ENCODE results near the gene MYH16. TPM values are rescaled to one million over a fixed set of nuclear protein-coding genes. Genes with fewer than 3 reads are reported as not detected.

The MYH16 gene
- total and polyA plus RNA-seq, 12 donors = 0.03 to 0.28 TPM; not detected in 10

- no peak for TF ChIP-seq POLR2A (IDR thresholded peaks at IDR 0.05)
- H3K9me3 ChIP-seq (replicated peaks in 1 of 3) = no peaks in the 10 kb centered on the region
- no peaks in the 10 kb centered on the region for H3K27me3 ChIP-seq
- intact Hi-C loops (cut with DNase I) = no loop called here
- H3K4me3 ChIP-seq = no peak overlapping the region
- no peaks in the 10 kb centered on the region for H3K4me1 ChIP-seq (replicated peaks in 1 of 2)
- no peaks in the 10 kb centered on the region for H3K36me3 ChIP-seq (replicated peaks in 1 of 2)
- no peak overlapping the region for H3K27ac ChIP-seq
- 71 to 83% (median 73%) methylated on average over 8 to 10 of the region's 10 CpGs for WGBS, 4 donors
- no peak for DNase-seq
These were observed 24.1 kb upstream of the MYH16 start for GRCh38 chr7:99248391-99249095.

DNA sequence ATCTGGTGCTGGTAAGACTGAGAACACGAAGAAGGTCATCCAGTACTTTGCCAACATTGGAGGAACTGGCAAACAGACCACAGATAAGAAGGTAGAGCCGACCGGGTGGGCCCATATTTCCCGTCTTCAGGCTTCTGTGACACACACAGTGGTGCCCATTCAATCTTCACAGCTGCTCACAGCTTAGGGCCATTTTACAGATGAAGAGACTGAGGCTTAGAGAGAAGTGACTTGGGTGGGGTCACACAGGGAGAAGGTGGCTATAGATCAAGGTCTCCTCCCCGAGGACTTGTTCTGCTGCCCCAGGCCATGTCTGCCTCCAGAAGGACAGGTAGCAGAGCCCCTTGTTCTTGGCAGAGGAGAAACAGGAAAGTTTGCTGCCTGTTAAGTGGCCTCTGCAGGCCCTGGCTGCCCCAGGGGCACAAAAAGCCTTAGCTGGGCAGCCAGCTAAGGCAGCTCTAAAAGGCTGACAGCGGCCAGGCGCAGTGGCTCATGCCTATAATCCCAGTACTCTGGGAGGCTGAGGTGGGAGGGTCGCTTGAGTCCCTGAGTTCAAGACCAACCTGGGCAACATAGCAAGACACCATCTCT lies 22.6 kb upstream of the MYH16 start:
- H3K27ac ChIP-seq = no peak overlapping the region
- intact Hi-C loops (cut with DNase I) = no loop called here
- WGBS, 4 donors = 75 to 87% (median 81%) methylated on average over 6 to 8 of the region's 8 CpGs
- no peak overlapping the region for H3K4me3 ChIP-seq
- DNase-seq = no peak
- no peaks in the 10 kb centered on the region for H3K27me3 ChIP-seq
- H3K36me3 ChIP-seq (replicated peaks in 1 of 2) = no peaks in the 10 kb centered on the region
- no peaks in the 10 kb centered on the region for H3K9me3 ChIP-seq (replicated peaks in 1 of 3)
- TF ChIP-seq, protein P1, sequence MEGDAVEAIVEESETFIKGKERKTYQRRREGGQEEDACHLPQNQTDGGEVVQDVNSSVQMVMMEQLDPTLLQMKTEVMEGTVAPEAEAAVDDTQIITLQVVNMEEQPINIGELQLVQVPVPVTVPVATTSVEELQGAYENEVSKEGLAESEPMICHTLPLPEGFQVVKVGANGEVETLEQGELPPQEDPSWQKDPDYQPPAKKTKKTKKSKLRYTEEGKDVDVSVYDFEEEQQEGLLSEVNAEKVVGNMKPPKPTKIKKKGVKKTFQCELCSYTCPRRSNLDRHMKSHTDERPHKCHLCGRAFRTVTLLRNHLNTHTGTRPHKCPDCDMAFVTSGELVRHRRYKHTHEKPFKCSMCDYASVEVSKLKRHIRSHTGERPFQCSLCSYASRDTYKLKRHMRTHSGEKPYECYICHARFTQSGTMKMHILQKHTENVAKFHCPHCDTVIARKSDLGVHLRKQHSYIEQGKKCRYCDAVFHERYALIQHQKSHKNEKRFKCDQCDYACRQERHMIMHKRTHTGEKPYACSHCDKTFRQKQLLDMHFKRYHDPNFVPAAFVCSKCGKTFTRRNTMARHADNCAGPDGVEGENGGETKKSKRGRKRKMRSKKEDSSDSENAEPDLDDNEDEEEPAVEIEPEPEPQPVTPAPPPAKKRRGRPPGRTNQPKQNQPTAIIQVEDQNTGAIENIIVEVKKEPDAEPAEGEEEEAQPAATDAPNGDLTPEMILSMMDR (IDR thresholded peaks at IDR 0.05) = no peak
- no peak for TF ChIP-seq POLR2A (IDR thresholded peaks at IDR 0.05)
- no peaks in the 10 kb centered on the region for H3K4me1 ChIP-seq (replicated peaks in 1 of 2)

DNA sequence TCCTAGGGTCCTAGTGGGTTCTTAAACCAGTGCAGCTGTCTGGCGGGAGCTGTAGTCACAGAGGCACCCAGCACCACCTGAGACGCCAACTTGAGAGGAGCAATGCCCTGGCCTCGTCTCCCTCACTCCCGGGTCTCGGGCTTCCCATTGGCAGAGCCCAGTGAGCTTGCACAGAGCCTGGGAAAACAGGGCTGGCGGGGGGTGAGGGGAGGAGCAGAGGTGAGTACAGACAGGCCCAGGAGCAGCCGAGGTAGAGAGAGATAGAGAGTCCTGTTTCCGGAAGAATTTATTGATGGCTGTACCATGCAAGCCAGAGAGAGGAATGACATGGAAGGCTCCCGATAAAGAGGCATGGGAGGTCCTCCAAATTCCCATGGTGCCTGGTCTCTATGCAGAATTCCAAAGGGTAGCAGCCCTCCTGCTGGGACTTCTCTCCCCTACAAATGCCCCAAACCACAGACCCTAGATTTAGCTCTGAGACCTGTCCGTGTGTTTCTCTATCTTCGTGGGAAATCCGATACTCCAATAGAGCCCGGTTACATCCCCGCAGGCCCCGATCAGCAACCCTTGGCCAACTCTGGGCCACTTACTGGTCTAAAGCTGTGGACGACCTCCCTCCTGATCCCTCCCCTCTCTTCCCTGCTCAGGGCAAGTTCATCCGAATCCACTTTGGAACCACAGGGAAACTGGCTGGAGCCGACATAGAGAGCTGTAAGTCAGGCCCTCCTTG lies 20.3 kb upstream of the MYH16 start:
- Histone ChIP-seq H3K36me3 (replicated peaks in 1 of 2) (no peaks in the 10 kb centered on the region), H3K27ac (no peak overlapping the region), H3K4me1 (replicated peaks in 1 of 2) (no peaks in the 10 kb centered on the region), H3K27me3 (no peaks in the 10 kb centered on the region), H3K9me3 (replicated peaks in 1 of 3) (no peaks in the 10 kb centered on the region), H3K4me3 (no peak overlapping the region)
- TF ChIP-seq POLR2A (IDR thresholded peaks at IDR 0.05) = no peak
- TF ChIP-seq, protein P1 (IDR thresholded peaks at IDR 0.05) = no peak
- no peak for DNase-seq
- WGBS, 4 donors = 70 to 79% (median 73%) methylated on average over 16 to 18 of the region's 18 CpGs
- intact Hi-C loops (cut with DNase I) = no loop called here

- TF ChIP-seq, protein P1 (IDR thresholded peaks at IDR 0.05) = no peak
- TF ChIP-seq POLR2A (IDR thresholded peaks at IDR 0.05) = no peak
- H3K27ac ChIP-seq = no peak overlapping the region
- no peaks in the 10 kb centered on the region for H3K27me3 ChIP-seq
- H3K9me3 ChIP-seq (replicated peaks in 1 of 3) = no peaks in the 10 kb centered on the region
- H3K4me1 ChIP-seq (replicated peaks in 1 of 2) = no peaks in the 10 kb centered on the region
- intact Hi-C loops (cut with DNase I) = no loop called here
- DNase-seq = no peak
- 51 to 69% (median 57%) methylated on average over 9 of the region's 9 CpGs for WGBS, 4 donors
- H3K36me3 ChIP-seq (replicated peaks in 1 of 2) = no peaks in the 10 kb centered on the region
- H3K4me3 ChIP-seq = no peak overlapping the region
These were observed 19.3 kb upstream of the MYH16 start for GRCh38 chr7:99253369-99253768.

Measured in adrenal gland (tissue), 12 donors.